GM19463 (cell line): ENCODE data around the gene SNAP47.
"Not testable (repeated sequence)": the region's sequence is repeated elsewhere in the genome, so short reads cannot be mapped to it uniquely, and the experiment has no call there.

ENCODE experiments used
- ATAC-seq: cut with Tn5 transposase; IDR thresholded peaks from one replicate; pipeline ENCODE4 v1.9.1; 2021; ENCODE audit warnings: mild to moderate bottlenecking, moderate library complexity; ENCODE audit not compliant: unreplicated experiment

Gene SNAP47

GRCh38 chr1:227734856-227735538 lies at the start of gene SNAP47, which contains the start of gene JMJD4:
Gene SNAP47, plus strand, starts transcription at chr1:227735435. Its CDS starts 12,302 bp downstream, at chr1:227747737.
Gene JMJD4, minus strand, starts transcription at chr1:227735302. Its CDS starts 29 bp downstream, at chr1:227735273.
- ATAC-seq = peak; percentile 93

GRCh38 chr1:227685807-227686206 lies 49.4 kb upstream of the SNAP47 start:
- no peak for ATAC-seq

- ATAC-seq = no peak
Observed at GRCh38 chr1:227697321-227697864, 37.8 kb upstream of the SNAP47 start.

- not testable (repeated sequence) for ATAC-seq
Observed at GRCh38 chr1:227701631-227702030, 33.6 kb upstream of the SNAP47 start.

- no peak for ATAC-seq
Observed at GRCh38 chr1:227707846-227708245, 27.4 kb upstream of the SNAP47 start.

- ATAC-seq = no peak
Observed at GRCh38 chr1:227709451-227709850, 25.8 kb upstream of the SNAP47 start.

GRCh38 chr1:227710474-227710873 lies 24.8 kb upstream of the SNAP47 start:
- not testable (repeated sequence) for ATAC-seq

- no peak for ATAC-seq
Observed at GRCh38 chr1:227712648-227713047, 22.6 kb upstream of the SNAP47 start.

GRCh38 chr1:227718932-227719331 lies 16.3 kb upstream of the SNAP47 start:
- no peak for ATAC-seq

GRCh38 chr1:227723474-227723873 lies 11.8 kb upstream of the SNAP47 start:
- ATAC-seq = no peak

- no peak for ATAC-seq
Observed at GRCh38 chr1:227725046-227725445, 10.2 kb upstream of the SNAP47 start.

GRCh38 chr1:227726318-227726717 lies 8.9 kb upstream of the SNAP47 start:
- no peak for ATAC-seq

GRCh38 chr1:227726924-227727599 lies 8.2 kb upstream of the SNAP47 start:
- no peak for ATAC-seq

GRCh38 chr1:227728059-227728891 lies 7.0 kb upstream of the SNAP47 start:
- ATAC-seq = peak; percentile 44

- ATAC-seq = peak; percentile 6
Observed at GRCh38 chr1:227728892-227729143, 6.4 kb upstream of the SNAP47 start.

- no peak for ATAC-seq
Observed at GRCh38 chr1:227729144-227729880, 5.9 kb upstream of the SNAP47 start.

- ATAC-seq = no peak
Observed at GRCh38 chr1:227729881-227730629, 5.2 kb upstream of the SNAP47 start.

- ATAC-seq = no peak
Observed at GRCh38 chr1:227730630-227731151, 4.5 kb upstream of the SNAP47 start.

GRCh38 chr1:227731241-227731677 lies 4.0 kb upstream of the SNAP47 start:
- ATAC-seq = no peak
